Heart left ventricle (tissue), 16 donors: ENCODE results near the gene SFT2D3. TPM values are rescaled to one million over a fixed set of nuclear protein-coding genes. Genes with fewer than 3 reads are reported as not detected.

ENCODE experiments used
- ATAC-seq, 4 donors: fragments of 200-7000 bp; cut with Tn5 transposase; one replicate each; pipeline ENCODE4 v1.9.1; 2020 to 2022; ENCODE audit warnings: moderate library complexity in 4 of 4, mild to moderate bottlenecking in 3 of 4, moderate number of reproducible peaks in 1 of 4
- DNase-seq, 5 donors: peaks; one replicate each; pipeline ENCODE4 v3.0.0-alpha.2; 2020
- H3K27ac ChIP-seq, 12 donors: fragments of 200-600 bp; sonication (generic) in 4 of 12; one replicate each; pipeline versions ENCODE4 v1.5.0 to v1.8.0; 2016 to 2022; ENCODE audit warnings: mild to moderate bottlenecking in 2 of 12
- H3K27me3 ChIP-seq, 9 donors: fragments of 200-600 bp; sonication (generic) in 2 of 9; one replicate each; pipeline versions ENCODE4 v1.5.1 to v1.8.0; 2016 to 2022; ENCODE audit warnings: mild to moderate bottlenecking in 3 of 9
- H3K36me3 ChIP-seq, 9 donors: fragments of 200-600 bp; sonication (generic) in 2 of 9; one replicate each; pipeline versions ENCODE4 v1.5.0 to v1.8.0; 2018 to 2022; ENCODE audit warnings: mild to moderate bottlenecking in 2 of 9
- H3K4me1 ChIP-seq, 12 donors: fragments of 200-600 bp; sonication (generic) in 4 of 12; one replicate each; pipeline versions ENCODE4 v1.5.0 to v1.8.0; 2016 to 2022; ENCODE audit warnings: mild to moderate bottlenecking in 3 of 12
- H3K4me3 ChIP-seq, 12 donors: fragments of 200-600 bp; sonication (generic) in 4 of 12; one replicate each; pipeline versions ENCODE4 v1.5.0 to v1.8.0; 2017 to 2022; ENCODE audit warnings: mild to moderate bottlenecking in 9 of 12, moderate library complexity in 4 of 12
- H3K9me3 ChIP-seq, 12 donors: fragments of 200-600 bp; sonication (generic) in 4 of 12; one replicate each; pipeline versions ENCODE4 v1.5.0 to v1.8.0; 2016 to 2022; ENCODE audit warnings: mild to moderate bottlenecking in 1 of 12
- POLR2A ChIP-seq, 2 donors: fragments of 450-650 bp; IDR thresholded peaks; one replicate each; pipeline ENCODE4 v1.6.1; 2017; ENCODE audit warnings: antibody characterized with exemption in 2 of 2, mild to moderate bottlenecking in 2 of 2, moderate library complexity in 2 of 2
- WGBS, 4 donors: extraction: QIAGEN DNeasy Blood & Tissue Kit in 2 of 4; methylation state at CpG; one replicate each; pipeline versions ENCODE4 v1.1.5 to v1.1.7; 2013 to 2018; 5-methylcytosine and 5-hydroxymethylcytosine counted together
- intact Hi-C, 10 donors: fragments of 100-400 bp; cut with DNase I; formaldehyde crosslinking; loops; one replicate each; pipeline versions ENCODE4 v1.11.1 to v1.14.2; 2022
- polyA plus RNA-seq, 2 donors: library from polyadenylated mRNA; stranded (reverse); fragments of 200-250 nt; gene quantifications; one replicate each; pipeline ENCODE4 v1.2.3, GENCODE V29; 2013
- total RNA-seq, 9 donors: library from RNA; depleted of rRNA in 2 of 9; stranded (reverse); fragments of >200 nt in 2 of 9; fragmentation: NEBNext Ultra II Directional in 3 of 9; extraction: Animal tissue kit (Norgen Biotek cat#: 25700) in 3 of 9; gene quantifications; one replicate each; pipeline versions ENCODE4 v1.1.0 to v1.2.4, GENCODE V29; 2016 to 2023
- TF ChIP-seq, protein P1 (sequence below), 12 donors: fragments of 200-600 bp; sonication (generic) in 4 of 12; IDR thresholded peaks; one replicate each; pipeline versions ENCODE4 v1.5.0 to v1.8.0; 2018 to 2022; ENCODE audit warnings: antibody characterized with exemption in 12 of 12, mild to moderate bottlenecking in 5 of 12
- donor health status: ischemic (EF 13 %, LVEDD 7.1; RV severe dilation, severe dysfunction).
- donor health status: healthy with polysubstance abuse.
- donor health status: DM: no; HTN: yes; CAD: no.
- donor health status: DM: no; HTN: no; CAD: no.
- donor health status: ischemic (EF 25% LVEDD 6.9; RV normal size, moderate dysfunction).
- donor health status: ischemic (EF 25% LVEDD 5.7; RV mildly dilated, moderate dysfunction).
- donor health status: healthy.
- donor health status: DM: yes; HTN: yes; CAD: no.
- donor health status: ischemic (EF 35%, LVEDD 5.7; RV mildly dilated, moderate dysfunction).
- donor health status: nonischemic (EF 11% LVEDD 7.7; RV severe dilation, severe dysfunction).
- donor health status: DM: yes; HTN: yes; CAD: no.
- donor health status: PGD.
- donor health status: ischemic (EF 29% LVEDD 5.4; RV normal size, mild dysfunction).
- donor health status: nonischemic (EF 23%, LVEDD 6.1; RV moderate dilation, normal function).

The SFT2D3 gene
- total and polyA plus RNA-seq, 11 donors, result 2.4 to 5.2 (median 3.6) TPM

- H3K27me3 ChIP-seq, result no peaks in the 10 kb centered on the region
- H3K27ac ChIP-seq, result peak overlapping the region; percentile 90 to 99 (median 96)
- peaks cover 0 to 31% (median 15%) of the 10 kb centered on the region in 9 donors for H3K36me3 ChIP-seq
- WGBS, 4 donors, result 0 to 1% (median 0%) methylated on average over 67 to 108 of the region's 108 CpGs
- TF ChIP-seq, protein P1, sequence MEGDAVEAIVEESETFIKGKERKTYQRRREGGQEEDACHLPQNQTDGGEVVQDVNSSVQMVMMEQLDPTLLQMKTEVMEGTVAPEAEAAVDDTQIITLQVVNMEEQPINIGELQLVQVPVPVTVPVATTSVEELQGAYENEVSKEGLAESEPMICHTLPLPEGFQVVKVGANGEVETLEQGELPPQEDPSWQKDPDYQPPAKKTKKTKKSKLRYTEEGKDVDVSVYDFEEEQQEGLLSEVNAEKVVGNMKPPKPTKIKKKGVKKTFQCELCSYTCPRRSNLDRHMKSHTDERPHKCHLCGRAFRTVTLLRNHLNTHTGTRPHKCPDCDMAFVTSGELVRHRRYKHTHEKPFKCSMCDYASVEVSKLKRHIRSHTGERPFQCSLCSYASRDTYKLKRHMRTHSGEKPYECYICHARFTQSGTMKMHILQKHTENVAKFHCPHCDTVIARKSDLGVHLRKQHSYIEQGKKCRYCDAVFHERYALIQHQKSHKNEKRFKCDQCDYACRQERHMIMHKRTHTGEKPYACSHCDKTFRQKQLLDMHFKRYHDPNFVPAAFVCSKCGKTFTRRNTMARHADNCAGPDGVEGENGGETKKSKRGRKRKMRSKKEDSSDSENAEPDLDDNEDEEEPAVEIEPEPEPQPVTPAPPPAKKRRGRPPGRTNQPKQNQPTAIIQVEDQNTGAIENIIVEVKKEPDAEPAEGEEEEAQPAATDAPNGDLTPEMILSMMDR (IDR thresholded peaks at IDR 0.05), result peak in 8 of 12 donors; percentile 11 to 47 (median 27)
- TF ChIP-seq POLR2A (IDR thresholded peaks at IDR 0.05), result no peak
- peak; percentile 74 to 90 (median 86) for DNase-seq
- intact Hi-C loops, result loop anchor here in 9 of 10 donors (2.0 to 10.0 kb wide), 8 partner anchors 50 to 187 kb away; partner anchors contain the start of genes IWS1 (in 4 of the 9), POLR2D (in 4 of the 9) and WDR33 (in 3 of the 9)
- no peaks in the 10 kb centered on the region for H3K9me3 ChIP-seq
- peak overlapping the region; percentile 39 to 88 (median 69) for H3K4me3 ChIP-seq
- peak; percentile 32 to 74 (median 72) for ATAC-seq
- H3K4me1 ChIP-seq, result peaks cover 0 to 45% (median 38%) of the 10 kb centered on the region in 12 donors
Observed at GRCh38 chr2:127701651-127702394, 526 bp downstream of the SFT2D3 start.

GRCh38 chr2:127702395-127703009 lies 1.2 kb downstream of the SFT2D3 start:
- H3K4me3 ChIP-seq, result peak overlapping the region; percentile 39 to 88 (median 69)
- peaks cover 0 to 37% (median 22%) of the 10 kb centered on the region in 9 donors for H3K36me3 ChIP-seq
- DNase-seq (no peak), ATAC-seq (no peak)
- peaks cover 0 to 46% (median 38%) of the 10 kb centered on the region in 12 donors for H3K4me1 ChIP-seq
- intact Hi-C loops, result loop anchor here in 9 of 10 donors (2.0 to 10.0 kb wide), 8 partner anchors 50 to 188 kb away; partner anchors contain the start of genes IWS1 (in 4 of the 9), POLR2D (in 4 of the 9) and WDR33 (in 3 of the 9)
- H3K27ac ChIP-seq, result peak overlapping the region; percentile 90 to 99 (median 96)
- no peaks in the 10 kb centered on the region for H3K27me3 ChIP-seq
- H3K9me3 ChIP-seq, result no peaks in the 10 kb centered on the region
- TF ChIP-seq, protein P1 (IDR thresholded peaks at IDR 0.05), result no peak
- no peak for TF ChIP-seq POLR2A (IDR thresholded peaks at IDR 0.05)
- 37 to 47% (median 40%) methylated on average over 19 of the region's 19 CpGs for WGBS, 4 donors

DNA sequence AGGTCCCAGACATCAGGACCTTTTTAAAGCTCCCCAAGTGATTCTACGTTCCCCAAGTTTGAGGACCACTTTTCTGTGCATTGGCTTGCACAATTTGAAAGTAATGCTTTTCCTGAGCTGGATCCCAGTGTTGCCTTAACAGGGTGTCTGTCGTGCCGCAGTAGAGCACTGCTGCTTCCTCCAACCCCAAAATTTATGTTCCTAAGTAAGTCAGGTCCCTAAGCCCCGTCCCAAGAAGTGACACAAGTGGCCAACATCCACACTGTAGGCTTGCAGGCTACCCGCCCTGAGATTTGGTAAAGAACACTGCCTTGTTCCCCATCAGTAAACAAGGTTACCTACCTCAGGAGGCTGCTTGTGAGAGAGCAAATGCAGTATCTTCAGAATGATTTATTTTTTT lies 2.0 kb downstream of the SFT2D3 start:
- Histone ChIP-seq H3K4me3 (peak overlapping the region in 2 of 12 donors; percentile 78 to 88), H3K36me3 (peaks cover 0 to 45% (median 30%) of the 10 kb centered on the region in 9 donors), H3K27me3 (no peaks in the 10 kb centered on the region), H3K9me3 (no peaks in the 10 kb centered on the region), H3K4me1 (peaks cover 0 to 54% (median 38%) of the 10 kb centered on the region in 12 donors), H3K27ac (no peak overlapping the region)
- no peak for TF ChIP-seq POLR2A (IDR thresholded peaks at IDR 0.05)
- TF ChIP-seq, protein P1 (IDR thresholded peaks at IDR 0.05), result no peak
- intact Hi-C loops, result loop anchor here in 9 of 10 donors (2.0 to 10.0 kb wide), 8 partner anchors 51 to 188 kb away; partner anchors contain the start of genes IWS1 (in 4 of the 9), POLR2D (in 4 of the 9) and WDR33 (in 3 of the 9)
- no peak for ATAC-seq
- DNase-seq, result no peak
- 92 to 95% (median 93%) methylated on average over 5 of the region's 5 CpGs for WGBS, 4 donors
